Stimulated activated naive B cell treated with anti-CD40 and anti-IgM and Interleukin-4, amounts not matched to agents 10 μg/mL and 1 μg/mL and 100 μg/mL, for 72 hours (primary cell): ENCODE results near the gene CDK3.
A peak's percentile ranks its signal among the peaks of the same experiment; 100 is the strongest.
"Not testable (repeated sequence)": the region's sequence is repeated elsewhere in the genome, so short reads cannot be mapped to it uniquely, and the experiment has no call there.

Experiments
- ATAC-seq, 2 donors: fragments of 150-1000 bp; cut with Tn5 transposase; replicated peaks; 2 replicates each; pipeline ENCODE4 v1.10.0; 2021; ENCODE audit warnings: moderate library complexity in 1 of 2
- DNase-seq: peaks from one replicate; pipeline ENCODE4 v3.0.0; 2021
- H3K27ac Mint-ChIP-seq: one replicate; pipeline ENCODE4 v1.8.0; 2022; ENCODE audit warnings: mild to moderate bottlenecking, mixed read lengths
- H3K27me3 Mint-ChIP-seq, 2 donors: one replicate each; pipeline ENCODE4 v1.8.0; 2022; ENCODE audit warnings: mixed read lengths in 2 of 2
- H3K36me3 Mint-ChIP-seq, 2 donors: one replicate each; pipeline ENCODE4 v1.8.0; 2022; ENCODE audit warnings: mixed read lengths in 2 of 2, mild to moderate bottlenecking in 1 of 2
- H3K4me1 Mint-ChIP-seq, 2 donors: one replicate each; pipeline ENCODE4 v1.8.0; 2022; ENCODE audit warnings: mixed read lengths in 2 of 2, mild to moderate bottlenecking in 1 of 2
- H3K4me3 Mint-ChIP-seq, 2 donors: one replicate each; pipeline ENCODE4 v1.8.0; 2022; ENCODE audit warnings: mild to moderate bottlenecking in 2 of 2, mixed read lengths in 2 of 2, moderate library complexity in 1 of 2
- H3K9me3 Mint-ChIP-seq, 2 donors: one replicate each; pipeline ENCODE4 v1.8.0; 2022; ENCODE audit warnings: mixed read lengths in 2 of 2, mild to moderate bottlenecking in 1 of 2

The CDK3 gene

DNA sequence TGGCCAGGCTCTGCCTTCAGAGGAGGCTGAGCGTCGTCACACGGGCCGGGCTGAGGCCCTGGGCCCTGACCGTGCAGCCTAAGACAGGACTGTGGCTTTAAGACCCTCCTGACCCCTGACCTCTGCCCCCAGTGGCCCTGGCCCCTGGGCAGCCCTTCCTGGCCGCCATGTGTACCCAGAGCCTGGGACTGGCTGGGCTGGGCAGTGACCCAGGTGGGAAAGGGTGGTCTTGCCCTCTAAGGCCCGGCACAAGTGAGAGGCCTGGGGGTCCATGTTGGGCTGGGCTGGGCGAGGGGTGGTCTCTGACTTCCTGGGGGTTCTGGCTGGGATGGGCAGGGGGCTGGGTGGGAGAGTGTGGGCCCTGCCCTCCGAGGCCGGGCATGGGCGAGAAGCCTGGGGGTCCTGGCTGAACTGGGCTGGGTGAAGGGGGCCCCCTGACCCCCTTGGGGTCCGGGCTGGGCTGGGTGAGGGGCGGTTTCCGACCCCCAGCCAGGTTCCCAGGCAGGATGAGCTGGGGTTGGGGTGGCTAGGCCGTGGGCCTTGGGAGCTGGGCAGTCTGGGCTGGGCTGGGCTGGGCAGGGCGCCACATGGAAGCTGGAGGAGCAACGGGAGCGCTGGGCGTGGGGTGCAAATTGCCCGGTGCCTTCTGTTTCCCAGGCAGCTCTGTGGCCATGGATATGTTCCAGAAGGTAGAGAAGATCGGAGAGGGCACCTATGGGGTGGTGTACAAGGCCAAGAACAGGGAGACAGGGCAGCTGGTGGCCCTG is at the start of gene CDK3:
CDK3 (plus strand) TSS at position 101 of the 767 bp plus-strand sequence; CDS start at position 672, 571 bp downstream.
- H3K36me3 Mint-ChIP-seq = peaks cover 7 to 22% of the 10 kb centered on the region in 2 donors
- ATAC-seq (no peak), DNase-seq (no peak)
- no peaks in the 10 kb centered on the region for H3K9me3 Mint-ChIP-seq
- peak within 1 kb of the TSS; percentile 51 for H3K27ac Mint-ChIP-seq
- no peaks in the 10 kb centered on the region for H3K27me3 Mint-ChIP-seq
- peaks cover 16 to 27% of the 10 kb centered on the region in 2 donors for H3K4me1 Mint-ChIP-seq
- H3K4me3 Mint-ChIP-seq = no peak within 1 kb of the TSS

DNA sequence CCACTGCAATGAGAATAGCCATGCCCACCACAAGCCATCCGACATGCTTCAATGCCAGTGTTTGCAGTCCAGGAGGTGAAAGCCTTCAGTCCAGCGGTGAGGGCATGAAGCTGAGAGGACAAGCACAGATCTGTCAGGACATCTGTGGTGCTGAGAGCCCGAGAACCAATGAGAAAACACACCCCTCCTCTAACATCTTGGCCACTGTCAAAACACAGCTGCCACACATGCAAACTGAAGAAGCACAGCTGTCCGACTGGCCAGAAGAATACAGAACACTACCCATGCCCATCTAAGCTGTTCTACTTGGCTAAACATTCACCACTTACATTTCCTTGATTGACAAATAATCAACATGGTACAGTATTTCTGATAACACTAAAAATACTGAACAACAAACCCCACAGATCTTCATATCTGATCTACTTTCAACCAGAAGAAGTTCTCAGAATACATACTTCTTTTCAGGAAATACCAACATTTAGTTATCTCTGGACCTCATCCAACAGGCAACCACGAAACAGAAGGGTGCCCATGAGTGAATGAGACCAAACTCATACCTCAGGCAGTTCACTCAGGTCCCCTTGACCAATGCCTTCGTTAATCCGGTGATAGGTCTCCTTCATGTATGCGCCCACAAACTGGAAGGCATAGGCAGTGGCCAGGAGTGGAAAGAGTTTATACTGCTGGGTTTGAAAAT is 49.6 kb upstream of the CDK3 start:
- Mint-ChIP-seq H3K27ac (no peak overlapping the region), H3K9me3 (no peaks in the 10 kb centered on the region), H3K27me3 (no peaks in the 10 kb centered on the region), H3K4me1 (no peaks in the 10 kb centered on the region), H3K4me3 (no peak overlapping the region), H3K36me3 (peaks cover 31 to 39% of the 10 kb centered on the region in 2 donors)
- ATAC-seq (no peak), DNase-seq (no peak)

DNA sequence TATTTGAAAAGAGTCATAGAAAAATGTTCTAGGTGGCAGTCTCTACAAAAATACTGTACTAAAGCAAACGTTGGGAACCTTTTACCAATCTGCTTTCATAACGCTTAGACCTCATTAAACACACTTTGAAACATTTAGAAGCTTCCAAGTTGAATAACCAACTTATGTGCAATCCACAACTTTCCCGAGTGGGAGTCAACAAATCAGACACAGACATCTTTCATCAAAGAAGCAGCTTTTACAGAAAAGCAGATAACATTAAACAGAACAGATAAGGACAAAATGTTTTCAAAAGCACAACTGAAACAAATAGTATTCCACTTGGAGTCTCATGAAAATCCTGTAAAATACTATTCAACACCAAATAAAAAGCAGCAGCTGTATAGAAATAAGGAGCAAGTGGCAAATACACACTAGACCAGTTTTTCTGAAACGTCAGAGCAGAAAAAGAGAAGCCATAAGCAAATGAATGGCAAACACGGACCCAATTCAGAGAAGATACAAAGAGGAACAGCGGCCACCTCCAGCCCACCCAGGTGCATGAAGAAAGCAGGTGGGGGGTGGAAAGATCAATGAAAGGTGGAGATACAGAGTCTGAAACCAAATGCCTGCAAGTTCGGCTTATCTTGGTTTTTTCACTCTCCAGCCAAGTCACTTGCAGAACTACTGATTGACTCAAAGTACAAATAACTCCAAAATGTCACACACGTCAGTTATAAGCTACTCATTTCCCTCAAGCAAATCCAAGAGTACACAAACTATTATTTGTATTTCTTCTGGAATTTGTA is 41.4 kb upstream of the CDK3 start:
- no peaks in the 10 kb centered on the region for H3K27me3 Mint-ChIP-seq
- no peak overlapping the region for H3K4me3 Mint-ChIP-seq
- no peak for DNase-seq
- ATAC-seq = no peak
- peaks cover 2 to 14% of the 10 kb centered on the region in 2 donors for H3K4me1 Mint-ChIP-seq
- no peak overlapping the region for H3K27ac Mint-ChIP-seq
- H3K9me3 Mint-ChIP-seq = no peaks in the 10 kb centered on the region
- H3K36me3 Mint-ChIP-seq = peaks cover 21 to 35% of the 10 kb centered on the region in 2 donors

DNA sequence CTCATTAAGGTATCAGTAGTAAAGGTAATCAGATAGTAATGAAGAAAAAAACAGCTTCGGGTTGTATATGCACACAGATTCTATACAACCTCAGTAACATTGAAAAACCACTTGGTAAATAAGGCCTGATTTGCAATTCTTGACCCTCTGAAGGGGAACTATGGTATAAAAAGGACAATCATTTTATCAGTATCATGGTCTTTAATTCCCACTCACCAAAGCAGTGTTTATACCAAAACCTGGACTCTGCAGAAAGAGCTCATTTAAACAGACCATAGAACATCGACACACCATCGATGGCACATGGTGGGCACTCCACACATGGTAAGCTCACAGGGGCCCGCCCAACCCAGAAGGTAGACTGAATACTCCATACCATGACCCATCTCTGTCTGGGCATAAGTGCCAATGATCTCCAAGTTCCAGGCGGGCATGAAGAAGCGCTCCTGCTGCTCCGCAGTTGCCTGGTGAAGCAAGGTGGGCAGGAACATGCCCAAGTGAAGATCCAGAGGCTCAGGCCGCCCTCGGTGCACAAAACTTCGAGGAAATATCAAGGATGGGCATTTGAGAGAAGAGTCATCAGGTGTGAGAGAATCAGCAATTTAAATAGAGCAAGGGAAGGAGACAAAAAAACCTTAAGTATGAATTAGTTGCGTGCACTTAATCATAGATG is 40.7 kb upstream of the CDK3 start:
- H3K27me3 Mint-ChIP-seq = no peaks in the 10 kb centered on the region
- H3K36me3 Mint-ChIP-seq = peaks cover 23 to 36% of the 10 kb centered on the region in 2 donors
- no peak overlapping the region for H3K27ac Mint-ChIP-seq
- ATAC-seq = no peak
- H3K9me3 Mint-ChIP-seq = no peaks in the 10 kb centered on the region
- no peak overlapping the region for H3K4me3 Mint-ChIP-seq
- H3K4me1 Mint-ChIP-seq = peaks cover 2 to 18% of the 10 kb centered on the region in 2 donors
- DNase-seq = no peak

DNA sequence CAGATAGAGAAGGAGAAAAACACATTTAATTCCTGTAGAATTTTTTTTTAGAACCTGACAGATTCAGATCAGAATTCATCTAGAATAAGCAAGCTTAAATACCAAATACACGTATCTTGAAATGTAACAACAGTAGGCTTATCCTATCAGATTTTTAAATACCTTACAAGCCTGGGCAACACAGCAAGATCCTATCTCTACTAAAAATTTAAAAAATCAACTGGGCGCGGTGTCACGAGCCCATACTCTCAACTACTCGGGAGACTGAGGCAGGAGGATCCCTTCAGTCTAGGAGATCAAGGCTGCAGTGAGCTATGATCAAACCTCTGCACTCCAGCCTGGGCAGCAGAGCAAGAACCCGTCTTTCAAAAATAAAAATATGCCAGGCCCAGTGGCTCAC is 35.2 kb upstream of the CDK3 start:
- H3K4me1 Mint-ChIP-seq = peaks cover 4 to 21% of the 10 kb centered on the region in 2 donors
- peaks cover 7 to 21% of the 10 kb centered on the region in 2 donors for H3K36me3 Mint-ChIP-seq
- H3K27me3 Mint-ChIP-seq = no peaks in the 10 kb centered on the region
- H3K27ac Mint-ChIP-seq = no peak overlapping the region
- no peaks in the 10 kb centered on the region for H3K9me3 Mint-ChIP-seq
- no peak overlapping the region for H3K4me3 Mint-ChIP-seq
- DNase-seq (no peak), ATAC-seq (no peak)

DNA sequence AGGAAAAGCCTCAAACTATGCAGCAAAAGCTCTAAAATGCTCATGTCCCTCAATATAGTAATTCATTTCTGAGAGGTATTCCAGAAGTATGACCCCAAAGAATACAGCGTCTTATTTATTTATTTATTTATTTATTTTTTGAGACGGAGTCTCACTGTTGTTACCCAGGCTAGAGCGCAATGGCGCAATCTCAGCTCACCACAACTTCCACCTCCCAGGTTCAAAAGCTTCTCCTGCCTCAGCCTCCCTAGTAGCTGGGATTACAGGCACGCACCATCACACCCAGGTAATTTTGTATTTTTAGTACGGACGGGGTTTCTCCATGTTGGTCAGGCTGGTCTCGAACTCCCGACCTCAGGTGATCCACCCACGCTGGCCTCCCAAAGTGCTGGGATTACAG is 31.6 kb upstream of the CDK3 start:
- H3K27me3 Mint-ChIP-seq, DNase-seq, H3K4me3 Mint-ChIP-seq, ATAC-seq, H3K9me3 Mint-ChIP-seq, H3K27ac Mint-ChIP-seq: not testable (repeated sequence)
- Mint-ChIP-seq H3K4me1 (peaks cover 4 to 15% of the 10 kb centered on the region in 2 donors), H3K36me3 (peaks cover 10 to 25% of the 10 kb centered on the region in 2 donors)

DNA sequence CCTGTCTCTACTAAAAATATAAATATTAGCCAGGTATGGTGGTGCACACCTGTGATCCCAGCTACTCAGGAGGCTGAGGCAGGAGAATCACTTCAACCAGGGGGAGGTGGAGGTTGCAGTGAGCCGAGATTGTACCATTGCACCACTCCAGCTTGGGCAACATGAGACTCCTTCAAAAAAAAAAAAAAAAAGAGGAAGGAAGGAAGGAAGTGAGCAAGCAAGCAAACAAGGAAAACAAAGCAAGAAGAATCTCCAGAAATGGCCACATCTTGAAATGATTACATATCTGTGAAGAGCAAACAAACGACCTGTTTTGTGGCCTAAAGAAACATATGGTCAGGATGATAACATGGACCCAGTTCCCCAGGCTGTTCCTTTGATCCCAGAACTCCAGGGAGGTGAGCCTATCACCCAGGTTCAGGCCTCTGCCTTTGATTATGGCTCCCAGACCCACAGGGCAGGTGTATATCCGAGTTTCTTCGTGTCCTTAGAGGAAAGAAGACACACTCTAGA is 30.6 kb upstream of the CDK3 start:
- Mint-ChIP-seq H3K9me3 (no peaks in the 10 kb centered on the region), H3K4me3 (no peak overlapping the region), H3K27ac (no peak overlapping the region), H3K36me3 (peaks cover 9 to 21% of the 10 kb centered on the region in 2 donors), H3K27me3 (no peaks in the 10 kb centered on the region), H3K4me1 (peaks cover 4 to 12% of the 10 kb centered on the region in 2 donors)
- ATAC-seq = no peak
- no peak for DNase-seq

DNA sequence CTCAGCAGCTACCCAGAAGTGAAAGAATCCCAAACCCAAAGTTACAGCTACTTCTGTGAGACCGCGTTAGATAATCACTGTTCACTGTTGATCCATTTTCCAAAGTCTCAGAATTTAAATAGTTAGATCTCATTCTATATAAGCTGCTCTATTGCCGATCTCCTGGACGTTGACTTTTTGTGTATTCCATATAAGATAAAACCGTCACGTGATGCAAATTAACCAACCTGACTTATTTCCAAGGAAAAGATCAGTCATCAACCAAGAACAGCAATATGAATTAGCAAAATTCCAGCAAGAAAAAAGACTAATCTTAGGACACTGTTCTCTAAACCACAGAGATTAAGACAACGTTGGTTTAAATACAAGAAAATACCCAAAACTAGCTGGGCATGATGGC is 30.0 kb upstream of the CDK3 start:
- H3K4me3 Mint-ChIP-seq = no peak overlapping the region
- H3K9me3 Mint-ChIP-seq = no peaks in the 10 kb centered on the region
- no peaks in the 10 kb centered on the region for H3K27me3 Mint-ChIP-seq
- peaks cover 10 to 21% of the 10 kb centered on the region in 2 donors for H3K36me3 Mint-ChIP-seq
- H3K4me1 Mint-ChIP-seq = peaks cover 5 to 18% of the 10 kb centered on the region in 2 donors
- DNase-seq (no peak), ATAC-seq (no peak)
- no peak overlapping the region for H3K27ac Mint-ChIP-seq

DNA sequence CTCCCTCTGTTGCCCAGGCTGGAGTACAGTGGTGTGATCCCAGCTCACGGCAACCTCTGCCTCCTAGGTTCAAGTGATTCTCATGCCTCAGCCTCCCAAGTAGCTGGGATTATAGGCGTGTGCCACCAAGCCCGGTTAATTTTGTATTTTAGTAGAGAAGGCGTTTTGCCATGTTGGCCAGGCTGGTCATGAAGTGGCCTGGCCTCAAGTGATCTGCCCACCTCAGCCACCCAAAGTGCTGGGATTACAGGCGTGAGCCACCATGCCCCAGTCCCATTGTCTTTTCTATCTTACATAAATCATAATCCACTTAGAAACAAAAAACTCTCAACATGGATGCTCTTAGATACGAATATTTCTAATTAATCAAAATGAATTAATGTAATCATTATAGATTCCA is 25.5 kb upstream of the CDK3 start:
- not testable (repeated sequence) for H3K27me3 Mint-ChIP-seq, DNase-seq, ATAC-seq, H3K27ac Mint-ChIP-seq, H3K9me3 Mint-ChIP-seq, H3K4me3 Mint-ChIP-seq
- peaks cover 11 to 26% of the 10 kb centered on the region in 2 donors for H3K36me3 Mint-ChIP-seq
- peaks cover 8 to 37% of the 10 kb centered on the region in 2 donors for H3K4me1 Mint-ChIP-seq

DNA sequence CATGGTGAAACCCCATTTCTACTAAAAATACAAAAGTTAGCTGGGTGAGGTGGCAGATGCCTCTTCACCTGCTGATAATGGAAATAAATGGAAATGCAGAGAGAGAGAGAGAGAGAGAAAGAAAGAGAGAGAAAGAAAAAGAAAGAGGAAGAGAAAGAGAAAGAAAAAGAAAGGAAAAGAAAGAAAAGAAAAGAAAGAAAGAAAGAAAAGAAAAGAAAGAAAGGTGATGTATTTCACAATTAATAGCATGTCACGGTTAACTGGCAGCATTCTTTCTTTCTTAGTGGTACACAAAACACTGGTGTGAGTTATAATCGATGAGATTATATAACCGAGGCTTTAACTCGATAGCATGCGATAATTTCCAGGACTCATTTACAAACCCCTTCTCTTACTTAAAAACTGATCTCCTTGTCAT is 24.9 kb upstream of the CDK3 start:
- Mint-ChIP-seq H3K9me3 (no peaks in the 10 kb centered on the region), H3K27me3 (no peaks in the 10 kb centered on the region), H3K4me1 (peaks cover 8 to 38% of the 10 kb centered on the region in 2 donors), H3K4me3 (no peak overlapping the region), H3K36me3 (peaks cover 11 to 26% of the 10 kb centered on the region in 2 donors), H3K27ac (no peak overlapping the region)
- no peak for ATAC-seq
- DNase-seq = no peak

DNA sequence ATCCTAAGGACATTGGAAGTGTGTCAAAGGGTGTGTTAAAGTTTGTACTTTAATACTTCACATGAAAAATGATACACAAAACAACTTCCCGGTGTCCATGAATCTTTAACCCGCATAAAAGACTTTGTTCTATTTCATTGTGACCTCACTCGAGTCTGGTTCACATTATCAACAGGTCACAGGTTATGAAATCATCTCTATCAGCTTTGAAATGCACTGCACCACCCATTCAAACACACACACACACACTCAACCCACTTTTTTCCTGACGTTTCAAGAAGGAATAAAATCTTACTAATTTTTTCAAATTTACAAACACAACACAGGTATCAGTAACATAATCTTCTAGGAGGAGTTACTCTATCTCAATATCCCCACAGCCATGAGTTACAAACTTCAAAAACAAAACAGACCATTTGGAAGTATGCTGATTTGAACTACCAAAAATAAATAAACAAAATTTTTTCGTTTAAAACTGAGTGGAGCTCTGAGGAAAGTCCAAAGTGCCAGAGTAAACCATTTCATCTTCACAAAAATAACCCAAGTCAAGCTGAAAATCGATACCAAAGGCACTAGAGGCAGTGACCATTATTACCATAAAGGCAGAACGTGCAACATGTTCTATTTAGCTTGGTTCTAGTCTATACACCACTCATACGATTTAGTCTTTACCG is 24.3 kb upstream of the CDK3 start:
- Mint-ChIP-seq H3K27ac (no peak overlapping the region), H3K4me3 (no peak overlapping the region), H3K9me3 (no peaks in the 10 kb centered on the region), H3K36me3 (peaks cover 11 to 25% of the 10 kb centered on the region in 2 donors), H3K4me1 (peaks cover 8 to 44% of the 10 kb centered on the region in 2 donors), H3K27me3 (no peaks in the 10 kb centered on the region)
- no peak for DNase-seq
- no peak for ATAC-seq

DNA sequence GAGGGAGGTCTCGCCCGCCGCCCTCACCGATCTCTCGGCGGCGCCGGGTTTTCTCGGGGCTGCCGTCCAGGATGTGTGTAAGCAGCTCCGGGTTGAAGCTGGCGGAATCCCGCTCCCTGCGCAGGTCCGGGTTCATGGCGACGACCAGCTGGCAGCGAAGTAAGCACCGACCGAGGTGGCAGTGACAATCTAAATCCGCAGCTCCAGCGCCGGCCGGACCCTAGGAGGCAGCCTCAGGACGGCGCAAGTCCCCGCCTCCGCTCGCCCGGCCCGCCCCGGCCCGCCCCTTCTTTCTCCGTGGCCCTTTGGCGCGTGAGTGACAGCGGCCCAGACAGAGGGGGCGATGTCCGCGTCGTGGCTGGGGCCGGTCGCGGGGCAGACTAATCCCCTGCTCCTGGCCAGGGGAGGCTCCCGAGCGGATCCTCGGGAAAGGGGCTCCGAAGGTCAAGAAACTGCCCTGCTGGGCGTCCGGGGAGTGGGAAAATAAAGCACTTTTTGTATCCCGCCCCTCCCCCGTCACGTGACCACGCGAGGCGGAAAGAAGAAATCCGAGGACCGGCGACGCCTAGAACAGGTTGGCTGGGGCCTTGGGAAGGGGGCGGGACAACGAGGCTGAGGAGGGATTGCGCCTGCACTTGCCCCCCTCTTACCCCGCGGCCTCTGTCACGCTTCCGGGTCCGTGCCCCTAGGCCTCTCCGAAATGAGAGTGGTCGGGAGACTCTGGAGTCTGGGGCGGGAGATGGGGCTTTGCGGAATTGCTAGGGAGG is 21.5 kb upstream of the CDK3 start, which contains the start of the genes ACOX1 and TEN1:
ACOX1 (minus strand) TSS at position 229 of the 767 bp plus-strand sequence; CDS start at position 136, 93 bp downstream.
TEN1 (plus strand) TSS at position 303 of the 767 bp plus-strand sequence. CDS start 6,953 bp downstream, outside the sequence.
- peak; percentile 95 to 97 for ATAC-seq
- Mint-ChIP-seq H3K27me3 (no peaks in the 10 kb centered on the region), H3K36me3 (peaks cover 6 to 9% of the 10 kb centered on the region in 2 donors), H3K27ac (peak within 1 kb of the TSS; percentile 100), H3K4me3 (peak within 1 kb of the TSS; percentile 99 to 100), H3K4me1 (peaks cover 7 to 44% of the 10 kb centered on the region in 2 donors), H3K9me3 (no peaks in the 10 kb centered on the region)
- DNase-seq = peak; percentile 93
